B cell (primary cell): ENCODE data around the gene SCAND1. TPM values are rescaled to one million over a fixed set of nuclear protein-coding genes. Genes with fewer than 3 reads are reported as not detected.
"Not testable (repeated sequence)": the region's sequence is repeated elsewhere in the genome, so short reads cannot be mapped to it uniquely, and the experiment has no call there.

ENCODE experiments used
- ATAC-seq: fragments of 200-7000 bp; cut with Tn5 transposase; one replicate; pipeline ENCODE4 v1.10.0; 2021; ENCODE audit warnings: low read depth, mild to moderate bottlenecking, moderate number of reproducible peaks, moderate library complexity
- CTCF ChIA-PET: fragments of 350-600 bp; sonication (Branson Sonifier 250); formaldehyde crosslinking; loops from one replicate; lab custom pipeline; 2021; ENCODE audit warnings: antibody characterized with exemption, inconsistent platforms; lab: Charles Lee
- POLR2A ChIA-PET: fragments of 350-600 bp; sonication (Branson Sonifier 250); formaldehyde crosslinking; loops from one replicate; lab custom pipeline; 2021; ENCODE audit warnings: antibody characterized with exemption; lab: Charles Lee
- DNase-seq: peaks from one replicate; pipeline ENCODE4 v3.0.0; 2013
- H2AFZ ChIP-seq: 2 replicates; pipeline ENCODE4 v1.6.1; 2012; ENCODE audit warnings: mild to moderate bottlenecking, low read depth, low read length; ENCODE audit not compliant: insufficient read depth, poor library complexity, severe bottlenecking
- H3K27ac ChIP-seq, 2 donors: 1 replicate in 1 of 2; 2 replicates in 1 of 2; pipeline ENCODE4 v1.5.1; 2012 to 2013; ENCODE audit warnings: low read length in 2 of 2, mild to moderate bottlenecking in 2 of 2, moderate library complexity in 1 of 2
- H3K27me3 ChIP-seq, 4 experiments: fragments of 200-600 bp in 1 of 4; sonication (generic) in 1 of 4; replicated peaks in 1 of 4; 1 replicate in 2 of 4; 2 replicates in 2 of 4; pipeline versions ENCODE4 v1.6.1 to v1.7.0; 2013 to 2016; ENCODE audit warnings: low read length in 3 of 4, mild to moderate bottlenecking in 2 of 4, mixed read lengths in 1 of 4, moderate library complexity in 1 of 4; ENCODE audit not compliant: insufficient read depth in 4 of 4, control insufficient read depth in 3 of 4; ENCODE audit errors: control extremely low read depth in 1 of 4
- H3K36me3 ChIP-seq, 2 experiments: replicated peaks in 1 of 2; 1 replicate in 1 of 2; 2 replicates in 1 of 2; pipeline versions ENCODE4 v1.6.1 to v1.7.1; 2013; ENCODE audit warnings: low read length in 1 of 2; ENCODE audit not compliant: insufficient read depth in 2 of 2, control insufficient read depth in 1 of 2; ENCODE audit errors: control extremely low read depth in 1 of 2, extremely low read depth in 1 of 2
- H3K4me1 ChIP-seq, 2 donors: fragments of 200-600 bp in 1 of 2; sonication (generic) in 1 of 2; 1 replicate in 1 of 2; 2 replicates in 1 of 2; pipeline versions ENCODE4 v1.5.1 to v1.6.1; 2013 to 2017; ENCODE audit warnings: low read length in 2 of 2; ENCODE audit not compliant: control insufficient read depth in 2 of 2, insufficient read depth in 2 of 2
- H3K4me2 ChIP-seq: replicated peaks from 2 replicates; pipeline ENCODE3; 2012; ENCODE audit warnings: mild to moderate bottlenecking, low read depth, low read length; ENCODE audit not compliant: poor library complexity, severe bottlenecking
- H3K4me3 ChIP-seq, 5 experiments: fragments of 200-600 bp in 1 of 5; sonication (generic) in 1 of 5; 1 replicate in 3 of 5; 2 replicates in 2 of 5; pipeline versions ENCODE4 v1.5.1 to v1.7.0; 2011 to 2016; ENCODE audit warnings: low read length in 4 of 5, mild to moderate bottlenecking in 4 of 5, low read depth in 2 of 5, control low read depth in 1 of 5, moderate library complexity in 1 of 5; ENCODE audit not compliant: insufficient read depth in 1 of 5; ENCODE audit errors: control extremely low read depth in 1 of 5, extremely low read depth in 1 of 5
- H3K79me2 ChIP-seq: fragments of 200-600 bp; sonication (generic); one replicate; pipeline ENCODE4 v1.6.0; 2016; ENCODE audit warnings: low read length; ENCODE audit not compliant: control insufficient read depth, insufficient read depth
- H3K9ac ChIP-seq: fragments of 200-600 bp; sonication (generic); 2 replicates; pipeline ENCODE4 v1.6.1; 2017; ENCODE audit warnings: mild to moderate bottlenecking, low read length, moderate library complexity
- H3K9me3 ChIP-seq, 3 donors: one replicate each; pipeline versions ENCODE4 v1.6.1 to v1.7.1; 2013; ENCODE audit warnings: low read length in 2 of 3; ENCODE audit not compliant: control insufficient read depth in 2 of 3, insufficient read depth in 1 of 3; ENCODE audit errors: control extremely low read depth in 1 of 3
- H4K20me1 ChIP-seq: 2 replicates; pipeline ENCODE4 v1.6.0; 2012; ENCODE audit warnings: mild to moderate bottlenecking, low read length; ENCODE audit not compliant: insufficient read depth, control insufficient read depth, poor library complexity, severe bottlenecking
- H3K27ac Mint-ChIP-seq: one replicate; pipeline ENCODE4 v1.8.0; 2021; ENCODE audit warnings: mixed read lengths
- H3K27me3 Mint-ChIP-seq: one replicate; pipeline ENCODE4 v1.8.0; 2021; ENCODE audit warnings: mixed read lengths
- H3K4me1 Mint-ChIP-seq: one replicate; pipeline ENCODE4 v1.8.0; 2021; ENCODE audit warnings: mixed read lengths
- H3K4me3 Mint-ChIP-seq: one replicate; pipeline ENCODE4 v1.8.0; 2021; ENCODE audit warnings: mixed read lengths
- H3K9me3 Mint-ChIP-seq: one replicate; pipeline ENCODE4 v1.8.0; 2022; ENCODE audit warnings: mixed read lengths; ENCODE audit not compliant: insufficient read depth
- CTCF ChIP-seq: fragments of 200-600 bp; IDR thresholded peaks from one replicate; pipeline ENCODE4 v1.8.0; 2022; ENCODE audit warnings: antibody characterized with exemption, mild to moderate bottlenecking
- EZH2 ChIP-seq: IDR thresholded peaks from 2 replicates; pipeline ENCODE4 v1.6.1; 2012; ENCODE audit warnings: borderline replicate concordance, low read depth, mild to moderate bottlenecking, moderate library complexity, low read length; ENCODE audit not compliant: insufficient read depth, poor library complexity, severe bottlenecking
- WGBS: methylation state at CpG from one replicate; pipeline ENCODE4 v1.1.5; 2013; ENCODE audit warnings: missing lambda C conversion rate; ENCODE audit not compliant: insufficient coverage; 5-methylcytosine and 5-hydroxymethylcytosine counted together
- intact Hi-C: fragments of 100-400 bp; cut with micrococcal nuclease; formaldehyde crosslinking; loops from one replicate; pipeline ENCODE4 v1.10.0; 2022
- polyA plus RNA-seq: library from polyadenylated mRNA; depleted of rRNA; stranded (reverse); fragments of >200 nt; gene quantifications from 2 replicates; pipeline ENCODE4 v1.2.3, GENCODE V29; 2012
- total RNA-seq, 2 donors: library from RNA; stranded (reverse); fragments of 120-200 nt in 1 of 2; gene quantifications; 1 replicate in 1 of 2; 2 replicates in 1 of 2; pipeline versions ENCODE4 v1.2.3 to v1.2.4, GENCODE V29; 2013 to 2022

Gene SCAND1
- total and polyA plus RNA-seq, 2 donors (not counting 1 experiment from before 2014, with no cell fraction given), result 42.0 to 102 TPM

DNA sequence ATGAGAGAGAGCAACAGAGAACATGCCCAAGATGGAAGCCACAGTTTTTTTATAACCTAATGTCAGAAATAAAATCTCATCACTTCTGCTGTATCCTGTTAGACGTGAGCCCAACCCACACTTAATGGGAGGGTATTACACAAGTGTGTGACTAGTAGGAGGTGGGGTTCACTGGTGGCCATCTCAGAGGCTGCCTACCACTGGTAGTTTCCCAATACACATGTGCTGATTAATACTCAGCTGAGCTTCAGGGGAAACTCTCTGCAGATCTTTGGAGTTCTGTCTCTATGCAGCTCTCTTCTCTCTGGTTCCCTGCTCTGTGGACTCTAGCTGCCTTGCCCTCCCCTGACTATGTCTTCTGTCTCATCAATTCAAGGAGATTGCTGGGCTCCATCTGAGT lies 49.7 kb upstream of the SCAND1 start:
- no peak for ATAC-seq
- CTCF ChIA-PET, result interaction anchor here (1.7 to 2.2 kb wide), 3 partner anchors 9 to 135 kb away, joined by 7 to 11 read pairs (median 9); no protein-coding TSS in a partner anchor

GRCh38 chr20:36002855-36003254 lies 48.6 kb upstream of the SCAND1 start:
- Mint-ChIP-seq H3K4me3 (no peak overlapping the region), H3K27me3 (peaks cover 10% of the 10 kb centered on the region), H3K27ac (no peak overlapping the region), H3K9me3 (peaks cover 3% of the 10 kb centered on the region), H3K4me1 (no peaks in the 10 kb centered on the region)
- Histone ChIP-seq H3K9ac (no peak overlapping the region), H3K27me3 (peaks cover 0 to 9% (median 3%) of the 10 kb centered on the region in 4 experiments), H3K9me3 (peaks cover 0 to 20% (median 15%) of the 10 kb centered on the region in 3 donors), H3K4me1 (no peaks in the 10 kb centered on the region), H4K20me1 (no peaks in the 10 kb centered on the region), H3K4me3 (no peak overlapping the region), H3K36me3 (no peaks in the 10 kb centered on the region), H3K4me2 (no peak overlapping the region), H2AFZ (no peak overlapping the region), H3K79me2 (no peaks in the 10 kb centered on the region), H3K27ac (no peak overlapping the region)
- no peak for TF ChIP-seq CTCF
- TF ChIP-seq EZH2, result no peak
- intact Hi-C loops, result no loop called here
- ChIA-PET POLR2A (no interaction called here), CTCF (interaction anchor here (1.7 to 2.2 kb wide), 3 partner anchors 8 to 136 kb away, joined by 7 to 11 read pairs (median 9); no protein-coding TSS in a partner anchor)
- no peak for ATAC-seq
- no peak for DNase-seq

More for the DNA sequence above, 49.7 kb upstream of the SCAND1 start:
- H3K27ac Mint-ChIP-seq, result no peak overlapping the region
- Histone ChIP-seq H3K27me3 (peaks cover 0 to 9% (median 3%) of the 10 kb centered on the region in 4 experiments), H3K4me3 (no peak overlapping the region), H3K79me2 (no peaks in the 10 kb centered on the region), H3K4me2 (no peak overlapping the region), H3K36me3 (no peaks in the 10 kb centered on the region), H2AFZ (no peak overlapping the region), H3K27ac (no peak overlapping the region), H3K4me1 (no peaks in the 10 kb centered on the region), H3K9me3 (peaks cover 0 to 20% (median 15%) of the 10 kb centered on the region in 3 donors), H4K20me1 (no peaks in the 10 kb centered on the region), H3K9ac (no peak overlapping the region)
- POLR2A ChIA-PET, result no interaction called here
- no peak for DNase-seq
- intact Hi-C loops, result no loop called here
- TF ChIP-seq EZH2 (no peak), CTCF (no peak)
- peaks cover 10% of the 10 kb centered on the region for H3K27me3 Mint-ChIP-seq
- H3K4me1 Mint-ChIP-seq, result no peaks in the 10 kb centered on the region
- WGBS, result no CpG with 5 or more reads among the region's 1 CpG
- peaks cover 3% of the 10 kb centered on the region for H3K9me3 Mint-ChIP-seq
- H3K4me3 Mint-ChIP-seq, result no peak overlapping the region

DNA sequence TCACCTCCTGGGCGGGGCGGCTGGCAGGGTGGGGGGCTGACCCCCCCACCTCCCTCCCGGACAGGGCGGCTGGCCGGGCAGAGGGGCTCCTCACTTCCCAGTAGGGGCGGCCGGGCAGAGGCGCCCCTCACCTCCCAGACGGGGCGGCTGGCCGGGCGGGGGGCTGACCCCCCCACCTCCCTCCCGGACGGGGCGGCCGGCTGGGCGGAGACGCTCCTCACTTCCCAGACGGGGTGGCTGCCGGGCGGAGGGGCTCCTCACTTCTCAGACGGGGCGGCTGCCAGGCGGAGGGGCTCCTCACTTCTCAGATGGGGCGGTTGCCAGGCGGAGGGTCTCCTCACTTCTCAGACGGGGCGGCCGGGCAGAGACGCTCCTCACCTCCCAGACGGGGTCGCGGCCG lies 47.0 kb upstream of the SCAND1 start:
- H3K27me3 ChIP-seq, H3K4me1 ChIP-seq, intact Hi-C loops, H3K4me1 Mint-ChIP-seq, H3K27ac ChIP-seq, H3K27me3 Mint-ChIP-seq, ATAC-seq, H3K27ac Mint-ChIP-seq, H3K79me2 ChIP-seq, POLR2A ChIA-PET, H3K9ac ChIP-seq, H3K9me3 Mint-ChIP-seq, H2AFZ ChIP-seq, H4K20me1 ChIP-seq, DNase-seq, H3K4me3 Mint-ChIP-seq, CTCF ChIA-PET, H3K4me3 ChIP-seq, H3K36me3 ChIP-seq, H3K4me2 ChIP-seq: not testable (repeated sequence)
- peaks cover 0 to 20% (median 15%) of the 10 kb centered on the region in 3 donors for H3K9me3 ChIP-seq
- WGBS, result no CpG with 5 or more reads among the region's 34 CpGs
